A673 (cell line): ENCODE data around the gene IQCN. TPM values are rescaled to one million over a fixed set of nuclear protein-coding genes. Genes with fewer than 3 reads are reported as not detected.
"Not testable (repeated sequence)": the region's sequence is repeated elsewhere in the genome, so short reads cannot be mapped to it uniquely, and the experiment has no call there.

ENCODE experiments used
- BruUV-seq: library from RNA; stranded (reverse); fragments of 400-500 nt; replicated peaks from 2 replicates; lab custom pipeline; 2021; lab: Mats Ljungman, UMichigan
- CTCF ChIA-PET: fragments of 300-600 bp; sonication (Branson Sonifier 250); formaldehyde crosslinking; loops from one replicate; lab custom pipeline; 2022; ENCODE audit warnings: antibody characterized with exemption; lab: Charles Lee
- POLR2A ChIA-PET: fragments of 300-600 bp; sonication (Branson Sonifier 250); formaldehyde crosslinking; loops from one replicate; lab custom pipeline; 2022; ENCODE audit warnings: antibody characterized with exemption; ENCODE audit not compliant: low non-redundant PET; lab: Charles Lee
- DNase-seq: peaks from one replicate; pipeline ENCODE4 v3.0.0-alpha.2; 2015; ENCODE audit warnings: low spot score
- H3K27ac ChIP-seq: fragments of 200-600 bp; sonication (generic); 2 replicates; pipeline ENCODE4 v1.5.1; 2016; ENCODE audit warnings: mixed run types, low read depth, mild to moderate bottlenecking, mixed read lengths, antibody characterized with exemption, low read length; ENCODE audit not compliant: poor library complexity, severe bottlenecking
- H3K27me3 ChIP-seq: fragments of 200-600 bp; sonication (generic); replicated peaks from 2 replicates; pipeline ENCODE4 v1.6.1; 2017; ENCODE audit warnings: mixed run types, low read depth, mild to moderate bottlenecking, mixed read lengths, antibody characterized with exemption, low read length; ENCODE audit not compliant: insufficient read depth, poor library complexity
- H3K36me3 ChIP-seq: fragments of 200-600 bp; sonication (generic); 2 replicates; pipeline ENCODE4 v1.6.1; 2016; ENCODE audit warnings: mixed run types, mild to moderate bottlenecking, mixed read lengths, antibody characterized with exemption, low read length; ENCODE audit not compliant: insufficient read depth, poor library complexity, severe bottlenecking
- H3K4me1 ChIP-seq: fragments of 200-600 bp; sonication (generic); 2 replicates; pipeline ENCODE4 v1.6.1; 2017; ENCODE audit warnings: mixed run types, mild to moderate bottlenecking, mixed read lengths, antibody characterized with exemption, low read length; ENCODE audit not compliant: insufficient read depth, poor library complexity, severe bottlenecking
- H3K4me3 ChIP-seq: fragments of 200-600 bp; sonication (generic); 2 replicates; pipeline ENCODE4 v1.5.1; 2016; ENCODE audit warnings: low read depth, mixed run types, mild to moderate bottlenecking, mixed read lengths, low read length; ENCODE audit not compliant: poor library complexity, severe bottlenecking
- H3K9me3 ChIP-seq: fragments of 200-600 bp; sonication (generic); 2 replicates; pipeline ENCODE4 v1.6.1; 2016; ENCODE audit warnings: mixed run types, low read depth, mild to moderate bottlenecking, mixed read lengths, antibody characterized with exemption, low read length; ENCODE audit not compliant: poor library complexity, severe bottlenecking
- EZH2 ChIP-seq: fragments of 200-600 bp; sonication (generic); IDR thresholded peaks from 2 replicates; pipeline ENCODE4 v1.6.1; 2017; ENCODE audit warnings: borderline replicate concordance, low read depth, mild to moderate bottlenecking, mixed read lengths, antibody characterized with exemption, low read length; ENCODE audit not compliant: poor library complexity, severe bottlenecking
- intact Hi-C: fragments of 100-400 bp; cut with micrococcal nuclease; formaldehyde crosslinking; loops from one replicate; pipeline ENCODE4 v1.10.0; 2022; ENCODE audit not compliant: unreplicated experiment
- total RNA-seq: library from RNA; stranded (reverse); gene quantifications from 2 replicates; pipeline ENCODE4 v1.2.3, GENCODE V29; 2021
- TF ChIP-seq, protein P1 (sequence below): fragments of 300-800, 200-600 bp; sonication (generic); conservative IDR thresholded peaks from 2 replicates; pipeline ENCODE4 v1.5.1; 2017; ENCODE audit warnings: low read depth, mild to moderate bottlenecking, antibody characterized with exemption, low read length, moderate library complexity, mixed read lengths

Gene IQCN
- total RNA-seq, 1 experiment from 2014 or later: 10.2 TPM

DNA sequence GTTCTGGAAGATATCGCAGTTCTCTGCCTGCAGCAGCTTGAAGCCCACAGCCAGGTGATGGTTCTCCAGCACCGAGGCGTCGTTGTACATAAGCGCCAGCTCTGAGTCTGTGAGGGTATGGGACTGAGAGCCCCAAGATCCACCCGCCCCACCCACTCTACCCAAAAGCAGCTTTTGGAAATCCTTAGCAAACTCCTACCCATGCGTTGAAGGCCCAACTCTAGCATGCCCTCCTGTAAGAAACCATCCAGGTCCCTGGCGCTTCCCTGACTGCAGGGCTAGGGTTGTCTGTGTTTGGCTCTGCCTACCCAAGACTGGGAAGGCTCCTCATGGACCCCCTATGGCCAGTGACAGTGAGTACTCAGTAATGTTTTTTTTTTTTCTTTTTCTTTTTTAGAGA is 57.5 kb downstream of the IQCN start:
- CTCF ChIA-PET: no interaction called here
- no peak for TF ChIP-seq EZH2
- TF ChIP-seq, protein P1, sequence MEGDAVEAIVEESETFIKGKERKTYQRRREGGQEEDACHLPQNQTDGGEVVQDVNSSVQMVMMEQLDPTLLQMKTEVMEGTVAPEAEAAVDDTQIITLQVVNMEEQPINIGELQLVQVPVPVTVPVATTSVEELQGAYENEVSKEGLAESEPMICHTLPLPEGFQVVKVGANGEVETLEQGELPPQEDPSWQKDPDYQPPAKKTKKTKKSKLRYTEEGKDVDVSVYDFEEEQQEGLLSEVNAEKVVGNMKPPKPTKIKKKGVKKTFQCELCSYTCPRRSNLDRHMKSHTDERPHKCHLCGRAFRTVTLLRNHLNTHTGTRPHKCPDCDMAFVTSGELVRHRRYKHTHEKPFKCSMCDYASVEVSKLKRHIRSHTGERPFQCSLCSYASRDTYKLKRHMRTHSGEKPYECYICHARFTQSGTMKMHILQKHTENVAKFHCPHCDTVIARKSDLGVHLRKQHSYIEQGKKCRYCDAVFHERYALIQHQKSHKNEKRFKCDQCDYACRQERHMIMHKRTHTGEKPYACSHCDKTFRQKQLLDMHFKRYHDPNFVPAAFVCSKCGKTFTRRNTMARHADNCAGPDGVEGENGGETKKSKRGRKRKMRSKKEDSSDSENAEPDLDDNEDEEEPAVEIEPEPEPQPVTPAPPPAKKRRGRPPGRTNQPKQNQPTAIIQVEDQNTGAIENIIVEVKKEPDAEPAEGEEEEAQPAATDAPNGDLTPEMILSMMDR: no peak
- H3K36me3 ChIP-seq: no peaks in the 10 kb centered on the region
- intact Hi-C loops: no loop called here
- no peak overlapping the region for H3K4me3 ChIP-seq
- BruUV-seq: no TSS peak
- H3K9me3 ChIP-seq: no peaks in the 10 kb centered on the region
- DNase-seq: no peak
- H3K4me1 ChIP-seq: no peaks in the 10 kb centered on the region
- H3K27me3 ChIP-seq: no peaks in the 10 kb centered on the region
- POLR2A ChIA-PET: no interaction called here
- H3K27ac ChIP-seq: no peak overlapping the region

DNA sequence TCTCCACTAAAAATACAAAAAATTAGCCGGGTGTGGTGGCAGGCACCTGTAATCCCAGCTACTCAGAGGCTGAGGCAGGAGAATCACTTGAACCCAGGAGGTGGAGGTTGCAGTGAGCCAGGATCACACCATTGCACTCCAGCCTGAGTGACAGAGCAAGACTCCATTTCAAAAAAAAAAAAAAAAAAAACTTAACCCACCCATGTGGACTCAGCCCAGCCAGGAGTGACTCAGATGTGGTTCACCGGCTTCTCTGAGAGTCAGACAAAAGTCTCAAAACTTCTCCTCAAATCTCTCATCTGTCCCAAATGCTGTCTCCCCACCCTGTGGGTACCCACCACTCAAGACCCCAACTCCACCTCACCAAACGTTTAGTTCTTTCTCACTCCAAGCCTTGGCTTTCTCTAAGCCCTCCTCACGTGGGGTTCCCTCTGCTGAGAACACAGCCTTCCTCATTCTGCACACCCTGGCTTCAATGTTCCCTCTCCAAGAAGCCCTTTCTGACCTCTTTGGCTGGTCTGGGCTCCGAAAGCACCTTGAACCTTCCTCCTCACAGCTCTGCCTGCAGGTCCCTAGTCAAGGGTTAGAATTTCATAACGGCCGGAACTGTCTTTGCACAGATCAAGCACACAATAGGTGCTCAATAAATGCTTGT is 59.3 kb downstream of the IQCN start:
- H3K4me1 ChIP-seq: no peaks in the 10 kb centered on the region
- BruUV-seq: no TSS peak
- H3K27me3 ChIP-seq: no peaks in the 10 kb centered on the region
- POLR2A ChIA-PET: interaction anchor here (0.7 kb wide), 1 partner anchor 236 kb away, joined by 7 read pairs; no protein-coding TSS in a partner anchor
- TF ChIP-seq, protein P1: no peak
- TF ChIP-seq EZH2: no peak
- intact Hi-C loops: no loop called here
- CTCF ChIA-PET: interaction anchor here (0.6 kb wide), 1 partner anchor 31 kb away, joined by 4 read pairs; no protein-coding TSS in a partner anchor
- no peaks in the 10 kb centered on the region for H3K9me3 ChIP-seq
- H3K27ac ChIP-seq: no peak overlapping the region
- no peak overlapping the region for H3K4me3 ChIP-seq
- DNase-seq: no peak
- H3K36me3 ChIP-seq: no peaks in the 10 kb centered on the region

DNA sequence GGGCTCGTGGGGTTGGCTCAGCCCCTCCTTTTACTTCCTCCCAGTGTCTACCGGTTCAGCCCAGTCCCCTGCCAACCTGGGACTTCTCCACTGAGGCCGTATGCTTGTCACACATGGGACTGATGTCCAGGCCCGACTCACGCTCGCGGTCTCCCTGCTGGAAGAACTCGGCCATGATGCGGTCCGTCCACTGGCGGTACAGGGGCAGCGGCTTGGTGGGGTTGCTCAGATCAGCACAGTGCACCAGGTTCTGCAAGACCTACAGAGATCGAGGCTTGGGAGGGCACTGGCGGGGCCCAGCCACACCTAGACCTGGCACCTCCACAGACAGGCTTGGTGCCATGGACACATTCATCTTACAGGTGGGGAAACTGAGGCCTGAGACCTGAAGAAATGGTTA is 62.6 kb downstream of the IQCN start:
- no peaks in the 10 kb centered on the region for H3K9me3 ChIP-seq
- intact Hi-C loops: no loop called here
- ChIA-PET CTCF (no interaction called here), POLR2A (no interaction called here)
- H3K27me3 ChIP-seq: no peaks in the 10 kb centered on the region
- H3K4me3 ChIP-seq: no peak overlapping the region
- TF ChIP-seq, protein P1: no peak
- TF ChIP-seq EZH2: no peak
- BruUV-seq: no TSS peak
- no peaks in the 10 kb centered on the region for H3K36me3 ChIP-seq
- no peak overlapping the region for H3K27ac ChIP-seq
- H3K4me1 ChIP-seq: no peaks in the 10 kb centered on the region
- no peak for DNase-seq

DNA sequence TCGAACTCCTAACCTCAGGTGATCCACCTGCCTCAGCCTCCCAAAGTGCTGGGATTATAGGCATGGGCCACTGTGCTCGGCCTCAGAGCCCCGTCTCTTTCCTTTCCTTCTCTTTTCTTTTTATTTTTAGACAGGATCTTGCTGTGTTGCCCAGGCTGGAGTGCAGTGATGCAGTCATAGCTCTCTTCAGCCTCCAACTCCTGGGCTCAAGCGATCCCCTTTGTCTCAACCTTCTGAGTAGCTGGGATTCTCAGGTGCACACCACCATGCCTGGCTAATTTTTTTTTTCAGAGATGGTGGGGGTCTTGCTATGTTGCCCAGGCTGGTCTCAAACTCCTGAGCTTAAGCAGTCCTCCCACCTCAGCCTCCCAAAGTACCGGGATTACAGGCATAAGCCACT is 64.3 kb downstream of the IQCN start:
- H3K36me3 ChIP-seq, H3K4me3 ChIP-seq, DNase-seq, H3K27me3 ChIP-seq, H3K4me1 ChIP-seq, H3K9me3 ChIP-seq, BruUV-seq, H3K27ac ChIP-seq, POLR2A ChIA-PET: not testable (repeated sequence)
- intact Hi-C loops: loop anchor here (2.0 kb wide), 1 partner anchor 43 kb away; no protein-coding TSS in a partner anchor
- CTCF ChIA-PET: interaction anchor here (0.9 kb wide), 1 partner anchor 42 kb away, joined by 5 read pairs; no protein-coding TSS in a partner anchor
